Measurements from ENCODE around the gene UNC93A.
"Not testable (repeated sequence)": the region's sequence is repeated elsewhere in the genome, so short reads cannot be mapped to it uniquely, and the experiment has no call there.

UNC93A gene

GRCh38 chr6:167345960-167346359 is 54.8 kb downstream of the UNC93A start:
- DNase-seq: no peak

- DNase-seq: no peak
Measured at GRCh38 chr6:167347226-167347625, 56.1 kb downstream of the UNC93A start.

- no peak for DNase-seq
Measured at GRCh38 chr6:167349631-167350274, 58.6 kb downstream of the UNC93A start.

- no peak for DNase-seq
Measured at GRCh38 chr6:167350275-167350696, 59.2 kb downstream of the UNC93A start.

GRCh38 chr6:167350731-167351655 is 59.9 kb downstream of the UNC93A start:
- peak; percentile 81 for DNase-seq

- no peak for DNase-seq
Measured at GRCh38 chr6:167351656-167352345, 60.7 kb downstream of the UNC93A start.

- DNase-seq: no peak
Measured at GRCh38 chr6:167356874-167357273, 65.8 kb downstream of the UNC93A start.

GRCh38 chr6:167358394-167358793 is 67.3 kb downstream of the UNC93A start:
- DNase-seq: not testable (repeated sequence)

GRCh38 chr6:167361170-167361569 is 70.1 kb downstream of the UNC93A start:
- DNase-seq: not testable (repeated sequence)
